ENCODE data around the gene ZNF639.
A peak's percentile ranks its signal among the peaks of the same experiment; 100 is the strongest.

The ZNF639 gene

DNA sequence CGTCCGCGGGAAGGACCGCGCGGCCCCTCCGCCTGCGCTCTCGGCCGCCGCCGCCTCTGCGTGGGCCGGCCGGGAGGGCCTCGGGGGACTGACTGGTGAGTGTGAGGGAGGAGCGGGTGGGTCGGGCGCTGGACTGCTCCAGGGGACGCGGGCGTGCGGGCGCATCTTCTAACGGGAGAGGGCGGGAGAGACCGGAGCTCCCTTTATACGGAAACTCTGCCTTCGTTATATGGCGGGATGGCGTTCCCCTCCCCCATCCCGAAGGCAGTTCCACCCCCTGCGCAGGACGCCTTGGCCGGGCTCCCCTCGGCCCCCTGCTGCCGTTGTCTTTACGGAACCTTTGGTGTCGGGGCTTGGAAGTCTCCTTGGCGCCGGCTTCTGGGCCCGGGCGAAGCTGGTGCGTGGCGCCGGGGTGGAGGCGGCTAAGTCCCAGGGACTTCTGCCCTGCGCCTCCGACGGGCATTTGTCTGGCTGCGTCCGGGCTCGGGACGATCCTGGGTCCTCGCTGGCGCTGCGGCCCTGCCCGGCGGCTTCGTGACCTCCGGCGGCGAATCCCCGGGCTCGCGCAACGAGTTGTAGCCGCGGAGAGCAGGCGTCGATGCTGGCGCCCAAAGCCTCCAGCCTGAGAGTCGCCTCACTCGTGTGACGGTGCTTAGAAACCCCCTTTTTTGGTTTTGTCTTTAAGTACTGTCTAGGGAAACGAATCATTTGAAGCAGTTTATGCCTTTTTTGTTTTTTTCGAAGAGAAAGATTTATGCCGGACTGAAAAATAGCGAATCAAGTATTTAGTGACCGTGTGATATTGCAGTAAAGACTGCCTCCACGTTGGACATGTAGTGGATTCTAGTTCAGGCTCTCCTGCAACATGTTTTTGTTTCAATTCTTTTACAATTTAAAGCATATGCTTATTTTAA, 623 bp downstream of the ZNF639 start (continued):
- TF ChIP-seq GLI2 (tag by site-specific recombination; IDR thresholded peaks at IDR 0.05; ENCODE audit: borderline replicate concordance, low read depth) (no peak), SP3 (tag by site-specific recombination; IDR thresholded peaks at IDR 0.05) (peak; percentile 13; the same call in 1 of the 2 replicates), ZNF416 (tag by site-specific recombination; IDR thresholded peaks at IDR 0.05) (no peak), ZNF354C (tag by site-specific recombination; IDR thresholded peaks at IDR 0.05; ENCODE audit: borderline replicate concordance, low read depth) (no peak), ZNF558 (tag by site-specific recombination; IDR thresholded peaks at IDR 0.05) (no peak), ZNF335 (tag by site-specific recombination; conservative IDR thresholded peaks at IDR 0.05) (peak; percentile 89), ZNF394 (tag by site-specific recombination; IDR thresholded peaks at IDR 0.05; ENCODE audit: borderline replicate concordance) (no peak; the same call in 1 of the 2 replicates), KLF7 (tag by site-specific recombination; IDR thresholded peaks at IDR 0.05; ENCODE audit: borderline replicate concordance) (no peak), ZNF133 (tag by site-specific recombination; IDR thresholded peaks at IDR 0.05) (no peak), KLF1 (tag by site-specific recombination; IDR thresholded peaks at IDR 0.05) (no peak), ZBTB48 (tag by site-specific recombination; IDR thresholded peaks at IDR 0.05) (no peak), GLIS2 (tag by site-specific recombination; IDR thresholded peaks at IDR 0.05) (peak; percentile 90), KLF9 (tag by site-specific recombination; IDR thresholded peaks at IDR 0.05; ENCODE audit: low read depth) (peak; percentile 54; the same call in 1 of the 2 replicates), ZNF600 (tag by site-specific recombination; IDR thresholded peaks at IDR 0.05) (peak; percentile 73), HOXA7 (CRISPR knock-in tag; IDR thresholded peaks at IDR 0.05; ENCODE audit: borderline replicate concordance) (no peak), ZNF391 (tag by site-specific recombination; IDR thresholded peaks at IDR 0.05; ENCODE audit: borderline replicate concordance, low read depth) (no peak)
- TF ChIP-seq, protein P1, sequence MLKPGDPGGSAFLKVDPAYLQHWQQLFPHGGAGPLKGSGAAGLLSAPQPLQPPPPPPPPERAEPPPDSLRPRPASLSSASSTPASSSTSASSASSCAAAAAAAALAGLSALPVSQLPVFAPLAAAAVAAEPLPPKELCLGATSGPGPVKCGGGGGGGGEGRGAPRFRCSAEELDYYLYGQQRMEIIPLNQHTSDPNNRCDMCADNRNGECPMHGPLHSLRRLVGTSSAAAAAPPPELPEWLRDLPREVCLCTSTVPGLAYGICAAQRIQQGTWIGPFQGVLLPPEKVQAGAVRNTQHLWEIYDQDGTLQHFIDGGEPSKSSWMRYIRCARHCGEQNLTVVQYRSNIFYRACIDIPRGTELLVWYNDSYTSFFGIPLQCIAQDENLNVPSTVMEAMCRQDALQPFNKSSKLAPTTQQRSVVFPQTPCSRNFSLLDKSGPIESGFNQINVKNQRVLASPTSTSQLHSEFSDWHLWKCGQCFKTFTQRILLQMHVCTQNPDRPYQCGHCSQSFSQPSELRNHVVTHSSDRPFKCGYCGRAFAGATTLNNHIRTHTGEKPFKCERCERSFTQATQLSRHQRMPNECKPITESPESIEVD (tag by site-specific recombination; IDR thresholded peaks at IDR 0.05): no peak
- TF ChIP-seq, protein P2, sequence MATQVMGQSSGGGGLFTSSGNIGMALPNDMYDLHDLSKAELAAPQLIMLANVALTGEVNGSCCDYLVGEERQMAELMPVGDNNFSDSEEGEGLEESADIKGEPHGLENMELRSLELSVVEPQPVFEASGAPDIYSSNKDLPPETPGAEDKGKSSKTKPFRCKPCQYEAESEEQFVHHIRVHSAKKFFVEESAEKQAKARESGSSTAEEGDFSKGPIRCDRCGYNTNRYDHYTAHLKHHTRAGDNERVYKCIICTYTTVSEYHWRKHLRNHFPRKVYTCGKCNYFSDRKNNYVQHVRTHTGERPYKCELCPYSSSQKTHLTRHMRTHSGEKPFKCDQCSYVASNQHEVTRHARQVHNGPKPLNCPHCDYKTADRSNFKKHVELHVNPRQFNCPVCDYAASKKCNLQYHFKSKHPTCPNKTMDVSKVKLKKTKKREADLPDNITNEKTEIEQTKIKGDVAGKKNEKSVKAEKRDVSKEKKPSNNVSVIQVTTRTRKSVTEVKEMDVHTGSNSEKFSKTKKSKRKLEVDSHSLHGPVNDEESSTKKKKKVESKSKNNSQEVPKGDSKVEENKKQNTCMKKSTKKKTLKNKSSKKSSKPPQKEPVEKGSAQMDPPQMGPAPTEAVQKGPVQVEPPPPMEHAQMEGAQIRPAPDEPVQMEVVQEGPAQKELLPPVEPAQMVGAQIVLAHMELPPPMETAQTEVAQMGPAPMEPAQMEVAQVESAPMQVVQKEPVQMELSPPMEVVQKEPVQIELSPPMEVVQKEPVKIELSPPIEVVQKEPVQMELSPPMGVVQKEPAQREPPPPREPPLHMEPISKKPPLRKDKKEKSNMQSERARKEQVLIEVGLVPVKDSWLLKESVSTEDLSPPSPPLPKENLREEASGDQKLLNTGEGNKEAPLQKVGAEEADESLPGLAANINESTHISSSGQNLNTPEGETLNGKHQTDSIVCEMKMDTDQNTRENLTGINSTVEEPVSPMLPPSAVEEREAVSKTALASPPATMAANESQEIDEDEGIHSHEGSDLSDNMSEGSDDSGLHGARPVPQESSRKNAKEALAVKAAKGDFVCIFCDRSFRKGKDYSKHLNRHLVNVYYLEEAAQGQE (tag by site-specific recombination; IDR thresholded peaks at IDR 0.05): 0 out of 2 replicates have a peak, but pooled peaks have one; percentile 16

DNA sequence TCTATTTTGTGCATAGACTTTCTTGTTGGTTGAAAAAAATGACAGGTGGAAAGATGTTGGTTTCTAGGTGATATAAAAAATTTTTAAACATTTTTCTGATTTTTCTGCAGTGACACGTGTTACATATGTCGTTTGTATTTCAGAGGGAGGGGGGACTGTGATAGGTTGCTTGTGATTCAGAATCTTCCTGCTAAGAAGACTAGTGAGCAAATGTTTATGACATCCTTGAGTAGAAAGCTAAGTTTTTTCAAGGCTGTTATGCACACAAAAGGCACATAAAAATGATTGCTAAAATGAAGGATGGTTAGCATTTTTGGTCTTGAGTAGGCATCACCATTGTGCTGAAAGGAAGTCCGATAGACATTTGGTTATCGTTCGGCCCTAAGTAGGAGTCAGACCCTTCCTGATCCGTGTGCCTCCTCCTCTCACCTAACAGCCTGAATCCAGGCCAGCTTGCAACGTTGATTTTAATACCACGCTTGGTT, 1.5 kb downstream of the ZNF639 start:
- no peak for TF ChIP-seq ZBTB20 (tag by site-specific recombination; IDR thresholded peaks at IDR 0.05)
- TF ChIP-seq ZNF155 (tag by site-specific recombination; IDR thresholded peaks at IDR 0.05): no peak
- TF ChIP-seq ZBTB17 (tag by site-specific recombination; IDR thresholded peaks at IDR 0.05): peak; percentile 84
- TF ChIP-seq ZNF169 (tag by site-specific recombination; IDR thresholded peaks at IDR 0.05): no peak
- no peak for TF ChIP-seq FEZF1 (tag by site-specific recombination; IDR thresholded peaks at IDR 0.05)
- no peaks in the 10 kb centered on the region for H3K9me3 ChIP-seq (ENCODE audit: control insufficient read depth, insufficient read depth, low read depth, low read length)
- POLR2A ChIA-PET: interaction anchor here (1.0 kb wide), 1 partner anchor 177 kb away, joined by 3 read pairs; no protein-coding TSS in a partner anchor
- CTCF ChIA-PET: interaction anchor here (0.7 to 1.4 kb wide), 2 partner anchors 66 to 146 kb away, joined by 3 to 4 read pairs; no protein-coding TSS in a partner anchor
- no peak overlapping the region for H3K27ac ChIP-seq (ENCODE audit: extremely low read depth, low read depth, low read length)
- peaks cover 16 to 34% of the 10 kb centered on the region in 2 experiments for H3K36me3 ChIP-seq (ENCODE audit: control insufficient read depth in 2 of 2, insufficient read depth in 1 of 2, low read length in 2 of 2)
- H3K4me1 ChIP-seq (ENCODE audit: control insufficient read depth, insufficient read depth, low read length): no peaks in the 10 kb centered on the region
- peak overlapping the region; percentile 93 for H3K4me3 ChIP-seq (ENCODE audit: low read depth, low read length)

All from HEK293 (cell line).